Middle frontal gyrus (tissue), 1 donor: ENCODE measurements around the gene SGPP1.
A peak's percentile ranks its signal among the peaks of the same experiment; 100 is the strongest.
"Not testable (repeated sequence)": the region's sequence is repeated elsewhere in the genome, so short reads cannot be mapped to it uniquely, and the experiment has no call there.

ENCODE experiments used
- DNase-seq: peaks from one replicate; pipeline ENCODE4 v3.0.0-alpha.2; 2015; ENCODE audit warnings: low spot score; ENCODE audit errors: extremely low spot score

The SGPP1 gene

GRCh38 chr14:63673886-63674497, 53.9 kb downstream of the SGPP1 start:
- no peak for DNase-seq

DNA sequence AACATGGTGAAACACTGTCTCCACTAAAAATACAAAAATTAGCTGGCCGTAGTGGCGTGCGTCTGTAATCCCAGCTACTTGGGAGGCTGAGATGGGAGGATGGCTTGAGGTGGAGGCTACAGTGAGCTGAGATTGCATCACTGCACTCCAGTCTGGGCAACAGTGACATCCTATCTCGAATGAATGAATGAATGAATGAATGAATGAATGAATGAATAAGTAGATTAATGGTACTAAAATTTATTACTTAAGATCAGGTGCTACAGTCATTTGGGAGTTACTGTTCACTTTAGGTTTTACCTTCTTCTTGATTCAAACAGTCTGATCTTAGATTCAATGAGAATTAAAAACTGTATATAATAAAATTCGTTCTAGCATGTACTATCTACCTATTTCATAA, 54.6 kb downstream of the SGPP1 start:
- DNase-seq, result no peak

DNA sequence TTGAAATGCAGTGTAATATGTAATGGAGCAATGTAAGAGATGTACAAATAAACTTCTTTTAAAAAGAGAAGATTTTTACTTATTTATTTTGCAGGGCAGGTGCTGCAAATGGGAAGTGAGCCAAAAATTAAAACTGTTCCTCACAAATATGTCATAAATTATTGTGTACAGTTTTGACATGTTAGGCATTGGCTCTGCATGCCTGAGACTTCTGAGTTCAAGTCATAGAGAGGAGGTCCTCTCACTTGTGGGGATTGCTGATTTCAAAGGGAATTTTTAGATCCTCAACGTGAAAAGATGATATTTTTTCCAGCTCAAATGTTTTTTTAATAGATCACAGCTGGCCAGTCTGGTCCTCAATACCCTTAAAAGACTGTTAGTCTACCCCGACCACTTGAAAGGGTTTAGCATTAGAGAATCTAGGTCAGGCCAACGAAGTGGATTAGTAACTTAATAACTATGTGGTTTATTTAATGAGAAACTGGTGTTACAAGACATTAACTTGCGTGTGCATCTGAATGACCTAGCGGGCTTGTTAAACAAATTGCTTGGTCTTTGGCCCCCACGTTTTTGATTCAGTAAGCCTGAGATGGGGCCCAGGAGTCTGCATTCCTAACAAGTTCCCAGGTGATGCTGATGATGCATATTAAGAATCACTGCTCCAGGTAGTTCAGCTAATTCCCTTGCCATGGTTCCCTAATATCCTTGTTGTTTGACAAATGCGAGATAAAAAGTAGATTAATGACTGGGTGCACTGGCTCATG, 55.3 kb downstream of the SGPP1 start:
- DNase-seq, result no peak

- DNase-seq, result no peak
Observed at GRCh38 chr14:63671987-63672386, 55.9 kb downstream of the SGPP1 start.

DNA sequence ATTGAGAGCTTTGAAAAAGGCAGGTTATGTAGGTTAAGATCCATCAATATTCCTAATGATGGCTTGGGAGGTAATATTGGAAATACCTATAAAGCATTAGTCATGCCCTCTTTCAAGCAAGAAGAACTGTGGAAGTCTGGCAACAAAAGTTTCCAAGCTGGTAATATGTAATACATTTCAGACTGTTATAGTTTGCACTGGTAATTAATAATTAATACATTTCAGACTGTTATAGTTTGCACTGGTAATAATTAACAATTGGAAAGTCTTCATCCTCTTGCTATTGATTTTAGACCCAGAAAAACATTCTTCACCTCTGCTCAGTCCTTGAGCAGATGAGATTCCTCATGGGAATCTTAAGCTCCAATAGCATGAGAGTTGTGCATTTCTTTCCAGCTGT, 57.2 kb downstream of the SGPP1 start:
- no peak for DNase-seq

DNA sequence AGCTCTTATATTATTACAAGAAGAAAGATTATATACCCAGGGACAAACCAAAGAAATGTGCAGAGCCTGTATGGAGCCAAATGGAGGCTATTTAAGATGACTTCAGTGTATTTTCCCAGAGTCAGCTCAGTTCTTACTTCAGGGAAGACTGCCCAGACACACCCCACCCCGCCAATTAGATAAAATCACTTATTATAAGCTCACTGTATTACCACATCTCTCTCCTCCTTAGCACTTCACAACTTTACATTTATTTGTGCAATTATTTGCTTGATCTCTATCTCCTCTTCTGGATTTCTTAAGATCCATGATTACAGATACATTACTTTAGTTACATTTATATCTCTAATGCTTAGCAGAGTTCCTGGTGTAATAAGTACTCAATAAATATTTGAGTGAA, 61.5 kb downstream of the SGPP1 start:
- no peak for DNase-seq

DNA sequence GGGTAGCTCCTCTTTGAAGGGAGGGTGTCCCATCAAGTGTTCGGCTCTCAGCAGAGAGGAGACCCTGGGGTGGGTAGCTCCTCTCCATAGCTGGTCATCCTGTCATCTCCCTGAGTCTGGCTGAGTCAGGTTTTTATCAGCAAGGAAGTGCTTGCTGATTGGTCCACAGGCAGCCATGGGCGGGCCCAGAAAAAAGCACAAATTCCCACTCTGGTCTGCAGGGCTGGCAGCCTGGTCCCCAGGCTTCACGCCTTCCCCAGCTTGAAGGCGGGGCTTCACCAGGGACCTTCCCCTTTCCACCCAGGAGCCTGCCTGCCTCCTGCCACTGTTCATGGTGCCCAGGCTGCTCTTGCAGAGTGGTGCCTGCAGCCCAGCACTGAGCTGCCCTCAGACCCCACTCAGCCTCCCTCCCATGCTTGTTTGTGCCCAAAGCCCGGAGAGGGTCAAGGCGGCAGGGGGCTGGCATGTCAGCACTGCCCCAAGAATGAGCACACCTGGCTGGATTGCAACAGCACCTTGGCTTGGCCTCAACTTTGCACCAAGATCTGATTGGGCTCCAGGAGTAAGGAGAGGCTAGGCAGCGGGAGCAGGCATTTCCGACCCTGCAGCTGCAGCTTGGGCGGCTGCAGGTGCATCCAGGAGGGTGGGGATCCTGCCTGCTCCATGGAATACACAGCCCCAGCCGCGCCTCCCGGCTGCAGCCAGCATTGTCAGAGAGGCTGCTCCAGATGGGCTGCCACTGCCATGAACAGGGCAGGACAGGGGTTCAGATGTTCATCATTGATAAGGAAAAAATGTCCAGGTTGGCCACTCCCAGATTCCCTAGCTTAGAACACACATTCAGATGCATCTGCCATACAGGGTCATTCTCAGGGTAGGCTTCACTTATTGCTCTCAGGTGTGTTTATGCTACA, 64.2 kb downstream of the SGPP1 start:
- DNase-seq, result no peak

DNA sequence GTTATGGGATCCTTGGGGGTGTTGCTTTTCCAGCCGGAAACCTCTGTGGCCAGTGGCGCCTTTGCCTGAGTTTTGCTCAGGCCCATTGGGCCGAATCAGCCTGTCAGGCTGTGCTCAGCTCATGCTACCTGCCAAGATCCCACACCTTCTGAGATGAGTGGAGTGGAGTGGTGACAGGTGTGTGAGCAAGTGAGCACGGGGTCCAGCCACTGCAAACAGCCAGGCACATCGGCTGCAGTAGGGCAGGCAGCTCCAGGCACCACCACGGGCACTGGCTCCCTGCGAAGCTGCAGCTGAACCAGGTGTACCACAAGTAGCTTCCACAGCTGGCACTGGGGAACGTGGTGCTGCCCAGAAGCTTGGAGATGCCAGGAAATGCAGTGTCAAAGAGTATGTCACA, 65.1 kb downstream of the SGPP1 start:
- no peak for DNase-seq

GRCh38 chr14:63661881-63662280, 66.0 kb downstream of the SGPP1 start:
- not testable (repeated sequence) for DNase-seq

GRCh38 chr14:63659726-63660125, 68.1 kb downstream of the SGPP1 start:
- DNase-seq, result peak; percentile 27

DNA sequence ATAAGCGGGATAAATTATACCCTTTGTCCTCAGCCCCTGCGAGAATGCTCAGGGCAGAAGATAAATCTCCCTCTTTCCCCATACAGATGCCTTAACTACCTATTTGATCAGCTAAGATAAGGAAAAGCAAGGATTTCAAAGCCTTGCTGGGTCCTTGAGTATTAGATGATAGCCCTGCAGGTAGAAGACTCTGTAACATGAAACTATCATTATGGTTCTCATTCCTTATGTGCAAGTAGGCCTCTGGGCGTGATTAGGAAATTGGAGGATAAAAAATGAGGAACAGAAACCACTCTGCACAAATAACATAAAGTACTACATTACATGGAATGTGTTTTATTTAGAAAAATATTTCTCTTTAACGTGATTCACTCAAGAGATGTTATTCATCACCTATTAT, 71.7 kb downstream of the SGPP1 start:
- DNase-seq, result no peak

- no peak for DNase-seq
Observed at GRCh38 chr14:63654936-63655335, 72.9 kb downstream of the SGPP1 start.

DNA sequence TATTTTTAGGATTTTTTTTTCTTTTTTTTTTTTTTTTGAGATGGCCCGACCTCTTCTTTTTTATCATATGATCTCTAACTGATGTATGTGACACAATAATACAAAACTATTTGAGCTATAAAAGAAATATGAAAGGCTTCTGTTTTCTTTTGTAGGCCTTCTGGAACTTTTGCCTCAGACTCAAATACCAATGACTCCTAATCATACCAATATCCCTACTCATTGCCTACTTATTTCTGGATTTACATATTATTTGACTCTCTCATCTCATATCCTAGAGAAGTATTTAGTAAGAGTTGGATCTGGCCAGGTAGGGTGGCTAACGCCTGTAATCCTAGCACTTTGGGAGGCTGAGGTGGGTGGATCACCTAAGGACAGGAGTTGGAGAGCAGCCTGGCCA, 73.5 kb downstream of the SGPP1 start:
- no peak for DNase-seq

- DNase-seq, result no peak
Observed at GRCh38 chr14:63652406-63652805, 75.5 kb downstream of the SGPP1 start.

GRCh38 chr14:63650256-63650952, 77.5 kb downstream of the SGPP1 start:
- peak; percentile 31 for DNase-seq

- DNase-seq, result no peak
Observed at GRCh38 chr14:63647696-63648410, 80.0 kb downstream of the SGPP1 start.

DNA sequence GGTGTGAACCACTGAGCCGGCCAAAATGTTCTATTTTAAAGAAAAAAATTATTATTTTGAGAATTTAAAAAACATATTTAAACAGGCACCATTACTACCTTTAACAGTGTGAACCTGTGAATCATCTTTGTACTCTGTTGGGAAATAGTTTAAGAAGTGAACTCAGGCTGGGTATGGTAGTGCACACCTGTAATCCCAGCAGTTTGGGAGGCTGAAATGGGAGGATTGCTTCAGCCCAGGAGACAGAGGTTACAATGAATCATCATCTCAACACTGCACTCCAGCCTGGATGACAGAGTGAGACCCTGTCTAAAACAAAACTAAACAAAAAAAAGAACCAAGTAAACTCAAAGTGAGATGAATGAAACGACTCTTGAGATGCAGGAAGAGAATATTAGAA, 83.1 kb downstream of the SGPP1 start:
- DNase-seq, result no peak

GRCh38 chr14:63642656-63643382, 85.0 kb downstream of the SGPP1 start:
- DNase-seq, result no peak

DNA sequence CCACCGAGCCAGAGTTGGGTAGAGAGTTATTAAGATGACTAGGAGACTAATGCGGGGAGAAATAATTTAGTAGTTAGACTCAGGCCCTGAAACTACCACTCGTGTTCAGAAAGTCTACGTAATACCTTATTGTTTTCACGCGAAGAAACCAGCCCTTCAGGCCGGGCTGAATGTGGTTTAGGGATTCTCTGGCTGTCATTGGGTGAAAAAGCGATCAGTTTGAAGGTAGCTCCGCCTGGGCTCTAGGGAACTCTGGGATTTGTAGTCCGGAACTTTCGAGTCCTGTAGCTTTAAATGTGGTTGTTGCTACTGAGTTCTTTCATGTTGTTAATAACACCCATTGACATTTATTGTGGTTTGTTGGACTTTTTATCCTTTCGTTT, 85.6 kb downstream of the SGPP1 start:
- DNase-seq, result peak; percentile 82
